Parathyroid adenoma (tissue), 2 donors: ENCODE measurements around the gene REG1A.

ENCODE experiments used
- H2AFZ ChIP-seq: fragments of 300-600 bp; sonication (generic); one replicate; pipeline ENCODE4 v1.7.0; 2017; ENCODE audit warnings: antibody characterized with exemption, mild to moderate bottlenecking
- H3K27ac ChIP-seq: fragments of 300-600 bp; sonication (generic); one replicate; pipeline ENCODE4 v1.7.0; 2017
- H3K27me3 ChIP-seq: fragments of 300-600 bp; sonication (generic); one replicate; pipeline ENCODE4 v1.7.0; 2017; ENCODE audit warnings: low read length; ENCODE audit not compliant: control insufficient read depth, insufficient read depth
- H3K36me3 ChIP-seq: fragments of 300-600 bp; sonication (generic); one replicate; pipeline ENCODE4 v1.7.0; 2017; ENCODE audit warnings: low read length; ENCODE audit not compliant: control insufficient read depth, insufficient read depth
- H3K4me1 ChIP-seq: fragments of 300-600 bp; sonication (generic); one replicate; pipeline ENCODE4 v1.7.0; 2017; ENCODE audit warnings: control low read depth
- H3K4me2 ChIP-seq: fragments of 300-600 bp; sonication (generic); one replicate; pipeline ENCODE4 v1.7.0; 2017; ENCODE audit warnings: low read length
- H3K4me3 ChIP-seq: fragments of 300-600 bp; sonication (generic); one replicate; pipeline ENCODE4 v1.7.0; 2017; ENCODE audit warnings: low read depth, low read length
- H3K79me2 ChIP-seq: fragments of 300-600 bp; sonication (generic); one replicate; pipeline ENCODE4 v1.7.0; 2017; ENCODE audit warnings: control low read depth
- H3K9ac ChIP-seq: fragments of 300-600 bp; sonication (generic); one replicate; pipeline ENCODE4 v1.7.0; 2017; ENCODE audit warnings: mild to moderate bottlenecking
- H3K9me3 ChIP-seq: fragments of 300-600 bp; sonication (generic); one replicate; pipeline ENCODE4 v1.7.0; 2017; ENCODE audit warnings: low read length; ENCODE audit not compliant: control insufficient read depth
- TF ChIP-seq, protein P1 (sequence below): fragments of 300-600 bp; sonication (generic); IDR thresholded peaks from one replicate; pipeline ENCODE4 v1.7.0; 2017; ENCODE audit warnings: antibody characterized with exemption, mild to moderate bottlenecking
- donor health status: primary hyperparathyroidism.

Gene REG1A

DNA sequence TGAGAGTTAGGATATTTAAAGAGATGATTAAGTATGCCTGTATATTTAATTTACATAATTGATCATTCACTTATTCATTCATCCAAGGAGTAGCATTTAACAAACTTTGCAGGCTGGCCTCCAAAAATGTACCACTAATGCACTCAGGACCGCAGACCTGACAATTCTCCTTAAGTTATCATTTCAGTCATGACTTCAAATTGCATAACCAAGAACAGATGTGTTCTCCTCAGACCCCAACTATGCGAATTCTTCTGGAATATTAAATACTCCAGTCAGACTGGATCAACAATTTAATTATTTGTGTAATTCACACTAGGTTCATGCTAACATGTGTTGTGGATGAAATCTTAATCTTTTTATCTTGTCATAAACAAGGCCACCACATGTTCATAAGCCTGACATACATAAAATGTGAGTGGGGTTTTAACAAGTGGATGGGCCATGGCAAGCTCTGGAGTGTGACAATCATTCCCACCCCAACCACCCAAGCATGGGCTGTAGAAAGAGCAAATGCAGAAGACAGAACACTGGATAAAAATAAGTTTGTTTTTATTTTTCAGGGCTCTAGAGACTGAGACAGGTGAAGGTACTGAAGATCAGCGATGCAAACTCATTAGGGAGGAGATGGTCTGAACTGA lies 35.7 kb upstream of the REG1A start:
- Histone ChIP-seq H3K9me3 (no peaks in the 10 kb centered on the region), H3K27me3 (no peaks in the 10 kb centered on the region), H3K27ac (no peak overlapping the region), H2AFZ (no peak overlapping the region), H3K9ac (no peak overlapping the region), H3K79me2 (no peaks in the 10 kb centered on the region), H3K4me1 (no peaks in the 10 kb centered on the region), H3K4me2 (no peak overlapping the region), H3K4me3 (no peak overlapping the region), H3K36me3 (no peaks in the 10 kb centered on the region)
- TF ChIP-seq, protein P1, sequence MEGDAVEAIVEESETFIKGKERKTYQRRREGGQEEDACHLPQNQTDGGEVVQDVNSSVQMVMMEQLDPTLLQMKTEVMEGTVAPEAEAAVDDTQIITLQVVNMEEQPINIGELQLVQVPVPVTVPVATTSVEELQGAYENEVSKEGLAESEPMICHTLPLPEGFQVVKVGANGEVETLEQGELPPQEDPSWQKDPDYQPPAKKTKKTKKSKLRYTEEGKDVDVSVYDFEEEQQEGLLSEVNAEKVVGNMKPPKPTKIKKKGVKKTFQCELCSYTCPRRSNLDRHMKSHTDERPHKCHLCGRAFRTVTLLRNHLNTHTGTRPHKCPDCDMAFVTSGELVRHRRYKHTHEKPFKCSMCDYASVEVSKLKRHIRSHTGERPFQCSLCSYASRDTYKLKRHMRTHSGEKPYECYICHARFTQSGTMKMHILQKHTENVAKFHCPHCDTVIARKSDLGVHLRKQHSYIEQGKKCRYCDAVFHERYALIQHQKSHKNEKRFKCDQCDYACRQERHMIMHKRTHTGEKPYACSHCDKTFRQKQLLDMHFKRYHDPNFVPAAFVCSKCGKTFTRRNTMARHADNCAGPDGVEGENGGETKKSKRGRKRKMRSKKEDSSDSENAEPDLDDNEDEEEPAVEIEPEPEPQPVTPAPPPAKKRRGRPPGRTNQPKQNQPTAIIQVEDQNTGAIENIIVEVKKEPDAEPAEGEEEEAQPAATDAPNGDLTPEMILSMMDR: no peak

DNA sequence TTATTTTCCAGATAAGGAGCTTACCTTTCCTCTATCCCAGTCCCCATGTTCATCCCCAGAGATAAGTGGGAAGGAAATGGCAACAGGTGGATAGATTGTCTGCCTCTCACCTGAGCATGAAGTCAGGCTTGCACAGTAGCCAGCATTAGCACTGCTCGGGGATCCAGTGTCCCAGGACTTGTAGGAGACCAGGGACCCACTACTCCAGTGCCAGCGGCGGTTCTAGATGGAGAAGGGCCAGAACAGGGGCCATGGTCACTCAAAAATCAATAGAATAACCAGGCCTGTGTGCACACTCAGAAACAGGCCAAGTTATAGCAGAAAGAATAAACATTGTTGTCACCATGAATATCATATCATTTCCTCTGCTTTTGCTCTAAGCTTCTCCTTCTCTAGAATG lies 34.9 kb upstream of the REG1A start:
- H3K27ac ChIP-seq: no peak overlapping the region
- H3K9ac ChIP-seq: no peak overlapping the region
- H3K4me1 ChIP-seq: no peaks in the 10 kb centered on the region
- H3K79me2 ChIP-seq: no peaks in the 10 kb centered on the region
- no peaks in the 10 kb centered on the region for H3K9me3 ChIP-seq
- H3K4me2 ChIP-seq: no peak overlapping the region
- no peaks in the 10 kb centered on the region for H3K27me3 ChIP-seq
- H3K4me3 ChIP-seq: no peak overlapping the region
- no peaks in the 10 kb centered on the region for H3K36me3 ChIP-seq
- H2AFZ ChIP-seq: no peak overlapping the region
- TF ChIP-seq, protein P1: no peak

DNA sequence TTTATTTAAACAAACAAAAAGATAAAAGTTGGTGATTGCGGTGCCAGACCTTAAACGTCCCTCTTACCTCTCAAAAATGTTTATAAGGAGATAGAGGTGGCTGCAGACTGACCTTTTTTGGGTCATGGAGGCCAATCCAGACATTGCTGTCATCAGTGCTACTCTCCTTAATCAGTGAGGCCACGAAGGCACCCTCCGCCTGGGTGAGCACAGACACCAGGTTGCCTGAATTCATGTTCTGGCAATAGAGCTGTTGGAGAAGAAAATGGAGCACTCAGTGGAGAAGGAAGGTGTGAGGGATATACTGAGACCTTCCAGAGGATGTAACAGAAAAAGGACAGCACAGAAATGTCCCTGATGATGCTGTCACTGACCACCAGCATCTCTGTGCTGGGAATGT lies 34.0 kb upstream of the REG1A start:
- Histone ChIP-seq H3K9me3 (no peaks in the 10 kb centered on the region), H3K27ac (no peak overlapping the region), H3K27me3 (no peaks in the 10 kb centered on the region), H2AFZ (no peak overlapping the region), H3K79me2 (no peaks in the 10 kb centered on the region), H3K4me2 (no peak overlapping the region), H3K4me3 (no peak overlapping the region), H3K9ac (no peak overlapping the region), H3K36me3 (no peaks in the 10 kb centered on the region), H3K4me1 (no peaks in the 10 kb centered on the region)
- TF ChIP-seq, protein P1: no peak

DNA sequence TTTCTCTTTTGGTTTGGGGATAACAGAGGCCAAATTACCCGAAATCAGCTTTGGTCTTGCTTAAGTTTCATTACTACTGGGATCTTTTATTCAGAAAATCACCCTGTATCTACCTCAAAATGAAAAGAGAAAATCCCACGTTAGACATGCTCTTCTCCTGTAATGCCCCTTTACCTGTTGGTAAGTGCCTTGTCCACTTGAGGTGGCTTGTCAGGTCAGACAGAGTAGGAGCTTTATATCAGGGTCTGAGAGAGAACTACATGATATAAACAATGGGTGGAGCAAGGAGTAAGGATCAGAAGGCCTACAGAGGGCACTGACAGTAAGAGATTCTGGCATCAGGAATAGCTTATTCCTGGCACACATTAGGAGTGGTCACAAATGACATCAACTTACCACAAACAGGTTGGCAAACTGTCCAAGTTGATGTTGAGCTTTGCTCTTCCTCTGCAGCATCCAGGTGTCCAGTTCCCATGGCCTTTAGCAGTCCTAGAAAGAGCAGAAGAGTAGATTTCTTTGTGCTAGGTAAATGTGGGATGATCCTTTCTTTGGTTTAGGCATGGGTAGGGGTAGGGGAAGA lies 32.4 kb upstream of the REG1A start, which contains the start of gene REG1B:
Gene REG1B, minus strand, starts transcription at position 209 of the 580 bp plus-strand sequence. CDS start 381 bp downstream, outside the sequence.
- TF ChIP-seq, protein P1: no peak
- H3K4me3 ChIP-seq: no peak within 1 kb of the TSS
- no peaks in the 10 kb centered on the region for H3K27me3 ChIP-seq
- no peak within 1 kb of the TSS for H3K9ac ChIP-seq
- no peak within 1 kb of the TSS for H3K4me2 ChIP-seq
- H3K79me2 ChIP-seq: no peaks in the 10 kb centered on the region
- H3K9me3 ChIP-seq: no peaks in the 10 kb centered on the region
- H2AFZ ChIP-seq: no peak within 1 kb of the TSS
- no peaks in the 10 kb centered on the region for H3K36me3 ChIP-seq
- H3K4me1 ChIP-seq: no peaks in the 10 kb centered on the region
- H3K27ac ChIP-seq: no peak within 1 kb of the TSS

DNA sequence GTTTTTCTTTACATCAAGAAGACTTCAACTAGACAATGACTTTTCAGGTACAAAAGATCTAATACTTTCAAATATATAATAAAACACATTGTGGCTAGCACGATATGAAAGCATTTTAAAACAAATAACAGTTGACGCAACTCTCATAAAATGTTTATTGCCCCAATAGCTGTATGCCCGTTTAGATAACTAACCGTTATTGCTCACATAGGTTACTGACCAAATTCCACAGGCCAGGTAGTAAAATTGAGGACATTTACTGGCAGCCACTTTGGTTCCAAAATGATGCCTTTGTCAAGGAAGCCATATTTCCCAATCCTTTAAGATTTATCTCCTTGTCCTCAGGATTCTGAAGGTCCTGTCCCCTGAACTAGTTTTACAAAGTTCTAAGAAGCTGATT lies 29.6 kb upstream of the REG1A start:
- Histone ChIP-seq H2AFZ (no peak overlapping the region), H3K79me2 (no peaks in the 10 kb centered on the region), H3K27ac (no peak overlapping the region), H3K27me3 (no peaks in the 10 kb centered on the region), H3K4me1 (no peaks in the 10 kb centered on the region), H3K4me2 (no peak overlapping the region), H3K4me3 (no peak overlapping the region), H3K9ac (no peak overlapping the region), H3K36me3 (no peaks in the 10 kb centered on the region), H3K9me3 (no peaks in the 10 kb centered on the region)
- TF ChIP-seq, protein P1: no peak
